HG02973 (cell line): Measurements from ENCODE around the gene SEMA3F.

Experiments used
- ATAC-seq: cut with Tn5 transposase; IDR thresholded peaks from one replicate; pipeline ENCODE4 v1.9.1; 2021; ENCODE audit warnings: moderate library complexity; ENCODE audit not compliant: unreplicated experiment

Gene SEMA3F

GRCh38 chr3:50155491-50155878, 361 bp downstream of the SEMA3F start:
- ATAC-seq, result peak; percentile 14

GRCh38 chr3:50155891-50156290, 767 bp downstream of the SEMA3F start:
- no peak for ATAC-seq

GRCh38 chr3:50156549-50157493, 1.7 kb downstream of the SEMA3F start:
- ATAC-seq, result no peak

GRCh38 chr3:50157827-50158529, 2.9 kb downstream of the SEMA3F start:
- ATAC-seq, result no peak

- ATAC-seq, result no peak
Measured at GRCh38 chr3:50158530-50159146, 3.5 kb downstream of the SEMA3F start.

- no peak for ATAC-seq
Measured at GRCh38 chr3:50160561-50160983, 5.4 kb downstream of the SEMA3F start.

- ATAC-seq, result no peak
Measured at GRCh38 chr3:50161320-50161719, 6.2 kb downstream of the SEMA3F start.

GRCh38 chr3:50162034-50162883, 7.1 kb downstream of the SEMA3F start:
- ATAC-seq, result no peak

- ATAC-seq, result no peak
Measured at GRCh38 chr3:50163572-50164455, 8.7 kb downstream of the SEMA3F start.

- no peak for ATAC-seq
Measured at GRCh38 chr3:50164481-50164880, 9.4 kb downstream of the SEMA3F start.

GRCh38 chr3:50164984-50165909, 10.1 kb downstream of the SEMA3F start:
- no peak for ATAC-seq

- no peak for ATAC-seq
Measured at GRCh38 chr3:50165910-50166538, 10.9 kb downstream of the SEMA3F start.

GRCh38 chr3:50166620-50167019, 11.5 kb downstream of the SEMA3F start:
- no peak for ATAC-seq

- no peak for ATAC-seq
Measured at GRCh38 chr3:50167069-50167840, 12.1 kb downstream of the SEMA3F start.

- no peak for ATAC-seq
Measured at GRCh38 chr3:50167841-50168209, 12.7 kb downstream of the SEMA3F start.

GRCh38 chr3:50168388-50168787, 13.3 kb downstream of the SEMA3F start:
- ATAC-seq, result no peak

- ATAC-seq, result no peak
Measured at GRCh38 chr3:50168791-50169190, 13.7 kb downstream of the SEMA3F start.
